GM23338 (cell line): ENCODE data around the gene IRX1. TPM values are rescaled to one million over a fixed set of nuclear protein-coding genes. Genes with fewer than 3 reads are reported as not detected.

Experiments
- CTCF ChIP-seq, 2 experiments: fragments of 200-600 bp in 1 of 2; sonication (generic) in 1 of 2; conservative IDR thresholded peaks; 2 replicates each; pipeline versions ENCODE4 v1.5.1 to v1.6.1; 2016 to 2017; ENCODE audit warnings: antibody characterized with exemption in 2 of 2, low read depth in 2 of 2, mild to moderate bottlenecking in 2 of 2, moderate library complexity in 1 of 2
- polyA plus RNA-seq: library from polyadenylated mRNA; unstranded; fragments of >200 nt; fragmentation: Nextera tagmentation; extraction: Ambion mirVana; gene quantifications from 2 replicates; pipeline ENCODE4 v1.2.1, GENCODE V29; 2016
- total RNA-seq: library from RNA; depleted of rRNA; stranded (reverse); fragments of >200 nt; shearing (Covaris generic); gene quantifications from 2 replicates; pipeline ENCODE4 v1.2.3, GENCODE V29; 2014
- TF ChIP-seq, protein P1 (sequence below): fragments of 250-450 bp; sonication (Bioruptor Pico); IDR thresholded peaks from 2 replicates; pipeline ENCODE4 v1.5.0; 2020; ENCODE audit warnings: mild to moderate bottlenecking, moderate library complexity
- TF ChIP-seq, protein P2 (sequence below): IDR thresholded peaks from one replicate; pipeline ENCODE4 v1.6.1; 2018; ENCODE audit warnings: antibody characterized with exemption; ENCODE audit not compliant: unreplicated experiment

The IRX1 gene
- total and polyA plus RNA-seq, 2 experiments from 2014 or later, result 0.11 to 1.8 TPM

DNA sequence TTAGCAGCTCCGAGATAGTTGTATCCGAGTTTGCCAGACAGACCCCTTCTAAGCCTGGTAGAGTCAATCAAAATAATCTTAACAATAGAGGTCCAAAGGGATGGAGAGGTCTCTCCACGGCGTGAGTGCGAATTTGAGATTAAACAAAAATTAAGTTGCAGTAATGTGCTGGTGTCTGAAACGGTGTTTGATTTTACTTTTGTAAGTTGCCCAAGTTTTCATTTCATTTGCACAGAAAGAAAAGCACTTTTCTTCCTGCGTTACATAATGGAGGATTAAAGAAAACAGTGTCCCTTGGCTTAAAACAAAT lies 1.2 kb downstream of the IRX1 start (continued):
- TF ChIP-seq, protein P1, sequence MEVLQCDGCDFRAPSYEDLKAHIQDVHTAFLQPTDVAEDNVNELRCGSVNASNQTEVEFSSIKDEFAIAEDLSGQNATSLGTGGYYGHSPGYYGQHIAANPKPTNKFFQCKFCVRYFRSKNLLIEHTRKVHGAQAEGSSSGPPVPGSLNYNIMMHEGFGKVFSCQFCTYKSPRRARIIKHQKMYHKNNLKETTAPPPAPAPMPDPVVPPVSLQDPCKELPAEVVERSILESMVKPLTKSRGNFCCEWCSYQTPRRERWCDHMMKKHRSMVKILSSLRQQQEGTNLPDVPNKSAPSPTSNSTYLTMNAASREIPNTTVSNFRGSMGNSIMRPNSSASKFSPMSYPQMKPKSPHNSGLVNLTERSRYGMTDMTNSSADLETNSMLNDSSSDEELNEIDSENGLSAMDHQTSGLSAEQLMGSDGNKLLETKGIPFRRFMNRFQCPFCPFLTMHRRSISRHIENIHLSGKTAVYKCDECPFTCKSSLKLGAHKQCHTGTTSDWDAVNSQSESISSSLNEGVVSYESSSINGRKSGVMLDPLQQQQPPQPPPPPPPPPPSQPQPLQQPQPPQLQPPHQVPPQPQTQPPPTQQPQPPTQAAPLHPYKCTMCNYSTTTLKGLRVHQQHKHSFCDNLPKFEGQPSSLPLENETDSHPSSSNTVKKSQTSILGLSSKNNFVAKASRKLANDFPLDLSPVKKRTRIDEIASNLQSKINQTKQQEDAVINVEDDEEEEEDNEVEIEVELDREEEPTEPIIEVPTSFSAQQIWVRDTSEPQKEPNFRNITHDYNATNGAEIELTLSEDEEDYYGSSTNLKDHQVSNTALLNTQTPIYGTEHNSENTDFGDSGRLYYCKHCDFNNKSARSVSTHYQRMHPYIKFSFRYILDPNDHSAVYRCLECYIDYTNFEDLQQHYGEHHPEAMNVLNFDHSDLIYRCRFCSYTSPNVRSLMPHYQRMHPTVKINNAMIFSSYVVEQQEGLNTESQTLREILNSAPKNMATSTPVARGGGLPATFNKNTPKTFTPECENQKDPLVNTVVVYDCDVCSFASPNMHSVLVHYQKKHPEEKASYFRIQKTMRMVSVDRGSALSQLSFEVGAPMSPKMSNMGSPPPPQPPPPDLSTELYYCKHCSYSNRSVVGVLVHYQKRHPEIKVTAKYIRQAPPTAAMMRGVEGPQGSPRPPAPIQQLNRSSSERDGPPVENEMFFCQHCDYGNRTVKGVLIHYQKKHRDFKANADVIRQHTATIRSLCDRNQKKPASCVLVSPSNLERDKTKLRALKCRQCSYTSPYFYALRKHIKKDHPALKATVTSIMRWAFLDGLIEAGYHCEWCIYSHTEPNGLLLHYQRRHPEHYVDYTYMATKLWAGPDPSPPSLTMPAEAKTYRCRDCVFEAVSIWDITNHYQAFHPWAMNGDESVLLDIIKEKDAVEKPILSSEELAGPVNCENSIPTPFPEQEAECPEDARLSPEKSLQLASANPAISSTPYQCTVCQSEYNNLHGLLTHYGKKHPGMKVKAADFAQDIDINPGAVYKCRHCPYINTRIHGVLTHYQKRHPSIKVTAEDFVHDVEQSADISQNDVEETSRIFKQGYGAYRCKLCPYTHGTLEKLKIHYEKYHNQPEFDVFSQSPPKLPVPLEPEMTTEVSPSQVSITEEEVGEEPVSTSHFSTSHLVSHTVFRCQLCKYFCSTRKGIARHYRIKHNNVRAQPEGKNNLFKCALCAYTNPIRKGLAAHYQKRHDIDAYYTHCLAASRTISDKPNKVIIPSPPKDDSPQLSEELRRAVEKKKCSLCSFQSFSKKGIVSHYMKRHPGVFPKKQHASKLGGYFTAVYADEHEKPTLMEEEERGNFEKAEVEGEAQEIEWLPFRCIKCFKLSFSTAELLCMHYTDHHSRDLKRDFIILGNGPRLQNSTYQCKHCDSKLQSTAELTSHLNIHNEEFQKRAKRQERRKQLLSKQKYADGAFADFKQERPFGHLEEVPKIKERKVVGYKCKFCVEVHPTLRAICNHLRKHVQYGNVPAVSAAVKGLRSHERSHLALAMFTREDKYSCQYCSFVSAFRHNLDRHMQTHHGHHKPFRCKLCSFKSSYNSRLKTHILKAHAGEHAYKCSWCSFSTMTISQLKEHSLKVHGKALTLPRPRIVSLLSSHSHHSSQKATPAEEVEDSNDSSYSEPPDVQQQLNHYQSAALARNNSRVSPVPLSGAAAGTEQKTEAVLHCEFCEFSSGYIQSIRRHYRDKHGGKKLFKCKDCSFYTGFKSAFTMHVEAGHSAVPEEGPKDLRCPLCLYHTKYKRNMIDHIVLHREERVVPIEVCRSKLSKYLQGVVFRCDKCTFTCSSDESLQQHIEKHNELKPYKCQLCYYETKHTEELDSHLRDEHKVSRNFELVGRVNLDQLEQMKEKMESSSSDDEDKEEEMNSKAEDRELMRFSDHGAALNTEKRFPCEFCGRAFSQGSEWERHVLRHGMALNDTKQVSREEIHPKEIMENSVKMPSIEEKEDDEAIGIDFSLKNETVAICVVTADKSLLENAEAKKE (CRISPR knock-in tag), result no peak
- TF ChIP-seq CTCF (conservative IDR thresholded peaks at IDR 0.05; ENCODE audit: low read depth in 2 of 2), result no peak
- TF ChIP-seq, protein P2, sequence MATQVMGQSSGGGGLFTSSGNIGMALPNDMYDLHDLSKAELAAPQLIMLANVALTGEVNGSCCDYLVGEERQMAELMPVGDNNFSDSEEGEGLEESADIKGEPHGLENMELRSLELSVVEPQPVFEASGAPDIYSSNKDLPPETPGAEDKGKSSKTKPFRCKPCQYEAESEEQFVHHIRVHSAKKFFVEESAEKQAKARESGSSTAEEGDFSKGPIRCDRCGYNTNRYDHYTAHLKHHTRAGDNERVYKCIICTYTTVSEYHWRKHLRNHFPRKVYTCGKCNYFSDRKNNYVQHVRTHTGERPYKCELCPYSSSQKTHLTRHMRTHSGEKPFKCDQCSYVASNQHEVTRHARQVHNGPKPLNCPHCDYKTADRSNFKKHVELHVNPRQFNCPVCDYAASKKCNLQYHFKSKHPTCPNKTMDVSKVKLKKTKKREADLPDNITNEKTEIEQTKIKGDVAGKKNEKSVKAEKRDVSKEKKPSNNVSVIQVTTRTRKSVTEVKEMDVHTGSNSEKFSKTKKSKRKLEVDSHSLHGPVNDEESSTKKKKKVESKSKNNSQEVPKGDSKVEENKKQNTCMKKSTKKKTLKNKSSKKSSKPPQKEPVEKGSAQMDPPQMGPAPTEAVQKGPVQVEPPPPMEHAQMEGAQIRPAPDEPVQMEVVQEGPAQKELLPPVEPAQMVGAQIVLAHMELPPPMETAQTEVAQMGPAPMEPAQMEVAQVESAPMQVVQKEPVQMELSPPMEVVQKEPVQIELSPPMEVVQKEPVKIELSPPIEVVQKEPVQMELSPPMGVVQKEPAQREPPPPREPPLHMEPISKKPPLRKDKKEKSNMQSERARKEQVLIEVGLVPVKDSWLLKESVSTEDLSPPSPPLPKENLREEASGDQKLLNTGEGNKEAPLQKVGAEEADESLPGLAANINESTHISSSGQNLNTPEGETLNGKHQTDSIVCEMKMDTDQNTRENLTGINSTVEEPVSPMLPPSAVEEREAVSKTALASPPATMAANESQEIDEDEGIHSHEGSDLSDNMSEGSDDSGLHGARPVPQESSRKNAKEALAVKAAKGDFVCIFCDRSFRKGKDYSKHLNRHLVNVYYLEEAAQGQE, result no peak
